Smooth muscle cell (in vitro differentiated cells): ENCODE measurements around the gene MERTK. TPM values are rescaled to one million over a fixed set of nuclear protein-coding genes. Genes with fewer than 3 reads are reported as not detected.

Experiments used
- DNase-seq: peaks from one replicate; lab custom pipeline; 2025; ENCODE audit not compliant: unreplicated experiment; lab: John Stamatoyannopoulos, UW
- H2AFZ ChIP-seq: fragments of 200-600 bp; sonication (generic); 2 replicates; pipeline ENCODE4 v1.6.0; 2016; ENCODE audit warnings: antibody characterized with exemption, low read depth, mild to moderate bottlenecking
- H3F3A ChIP-seq: fragments of 200-600 bp; sonication (generic); 2 replicates; pipeline ENCODE4 v1.6.0; 2017; ENCODE audit warnings: antibody characterized with exemption, low read depth
- H3K27ac ChIP-seq: fragments of 200-600 bp; sonication (generic); 2 replicates; pipeline ENCODE4 v1.5.1; 2016; ENCODE audit warnings: low read depth, mild to moderate bottlenecking
- H3K27me3 ChIP-seq: fragments of 200-600 bp; sonication (generic); 2 replicates; pipeline ENCODE4 v1.6.1; 2016; ENCODE audit warnings: low read depth, mild to moderate bottlenecking
- H3K36me3 ChIP-seq: fragments of 200-600 bp; sonication (generic); 2 replicates; pipeline ENCODE4 v1.5.1; 2016; ENCODE audit warnings: low read depth
- H3K4me1 ChIP-seq: fragments of 200-600 bp; sonication (generic); 2 replicates; pipeline ENCODE4 v1.5.1; 2016; ENCODE audit warnings: low read depth
- H3K4me2 ChIP-seq: fragments of 200-600 bp; sonication (generic); 2 replicates; pipeline ENCODE4 v1.6.0; 2016; ENCODE audit warnings: mild to moderate bottlenecking
- H3K4me3 ChIP-seq: fragments of 200-600 bp; sonication (generic); 2 replicates; pipeline ENCODE4 v1.5.1; 2016; ENCODE audit warnings: mild to moderate bottlenecking
- H3K79me2 ChIP-seq: fragments of 200-600 bp; sonication (generic); 2 replicates; pipeline ENCODE4 v1.6.0; 2016; ENCODE audit warnings: low read depth, mild to moderate bottlenecking
- H3K9ac ChIP-seq: fragments of 200-600 bp; sonication (generic); 2 replicates; pipeline ENCODE4 v1.6.0; 2016; ENCODE audit warnings: low read depth
- H3K9me3 ChIP-seq: fragments of 200-600 bp; sonication (generic); replicated peaks from 2 replicates; pipeline ENCODE4 v1.5.1; 2016; ENCODE audit warnings: low read depth
- H4K20me1 ChIP-seq: fragments of 200-600 bp; sonication (generic); 2 replicates; pipeline ENCODE4 v1.6.0; 2016; ENCODE audit warnings: low read depth
- CTCF ChIP-seq: fragments of 200-600 bp; sonication (generic); IDR thresholded peaks from 2 replicates; pipeline ENCODE4 v1.5.1; 2017; ENCODE audit warnings: borderline replicate concordance, mild to moderate bottlenecking, antibody characterized with exemption; ENCODE audit not compliant: insufficient read depth, poor library complexity, severe bottlenecking
- WGBS: methylation state at CpG from one replicate; pipeline ENCODE4 v1.1.7; 2016; ENCODE audit warnings: low lambda C conversion rate; 5-methylcytosine and 5-hydroxymethylcytosine counted together
- polyA plus RNA-seq: library from polyadenylated mRNA; unstranded; fragments of >200 nt; fragmentation: Nextera tagmentation; extraction: Ambion mirVana; gene quantifications from 2 replicates; pipeline ENCODE4 v1.2.1, GENCODE V29; 2016
- total RNA-seq: library from RNA; depleted of rRNA; stranded (reverse); fragments of >200 nt; gene quantifications from 2 replicates; pipeline ENCODE4 v1.2.3, GENCODE V29; 2014

MERTK gene
- total and polyA plus RNA-seq, 2 experiments from 2014 or later: 5.1 to 9.4 TPM

GRCh38 chr2:112010751-112011150 lies 112.3 kb downstream of the MERTK start:
- no peak for DNase-seq
- Histone ChIP-seq H3K4me1 (no peaks in the 10 kb centered on the region), H3K36me3 (no peaks in the 10 kb centered on the region), H4K20me1 (no peaks in the 10 kb centered on the region), H3K9me3 (no peaks in the 10 kb centered on the region), H3K9ac (no peak overlapping the region), H3K27ac (no peak overlapping the region), H3K4me3 (no peak overlapping the region), H3K27me3 (no peaks in the 10 kb centered on the region), H3F3A (no peaks in the 10 kb centered on the region), H3K4me2 (no peak overlapping the region), H2AFZ (no peak overlapping the region), H3K79me2 (no peaks in the 10 kb centered on the region)
- 90% methylated on average over 10 of the region's 10 CpGs for WGBS
- no peak for TF ChIP-seq CTCF

GRCh38 chr2:112012556-112012955 lies 114.1 kb downstream of the MERTK start:
- no peaks in the 10 kb centered on the region for H3K36me3 ChIP-seq
- H3K4me3 ChIP-seq: no peak overlapping the region
- DNase-seq: no peak
- H3K4me1 ChIP-seq: no peaks in the 10 kb centered on the region
- no peak overlapping the region for H2AFZ ChIP-seq
- no peak overlapping the region for H3K4me2 ChIP-seq
- no peaks in the 10 kb centered on the region for H3K9me3 ChIP-seq
- no peaks in the 10 kb centered on the region for H3F3A ChIP-seq
- no peaks in the 10 kb centered on the region for H3K27me3 ChIP-seq
- H4K20me1 ChIP-seq: no peaks in the 10 kb centered on the region
- WGBS: 89% methylated on average over 5 of the region's 5 CpGs
- no peak for TF ChIP-seq CTCF
- no peak overlapping the region for H3K9ac ChIP-seq
- H3K79me2 ChIP-seq: no peaks in the 10 kb centered on the region
- no peak overlapping the region for H3K27ac ChIP-seq

- H3K79me2 ChIP-seq: no peaks in the 10 kb centered on the region
- H3K9ac ChIP-seq: no peak overlapping the region
- no peak for DNase-seq
- no peak for TF ChIP-seq CTCF
- no peaks in the 10 kb centered on the region for H3K36me3 ChIP-seq
- H3K27ac ChIP-seq: no peak overlapping the region
- no peaks in the 10 kb centered on the region for H3K4me1 ChIP-seq
- WGBS: 93% methylated on average over 8 of the region's 8 CpGs
- H3K9me3 ChIP-seq: no peaks in the 10 kb centered on the region
- no peaks in the 10 kb centered on the region for H3F3A ChIP-seq
- no peak overlapping the region for H2AFZ ChIP-seq
- H3K4me3 ChIP-seq: no peak overlapping the region
- no peak overlapping the region for H3K4me2 ChIP-seq
- no peaks in the 10 kb centered on the region for H4K20me1 ChIP-seq
- no peaks in the 10 kb centered on the region for H3K27me3 ChIP-seq
Observed at GRCh38 chr2:112018846-112019245, 120.4 kb downstream of the MERTK start.

GRCh38 chr2:112019569-112019982 lies 121.2 kb downstream of the MERTK start:
- Histone ChIP-seq H3K4me2 (no peak overlapping the region), H2AFZ (no peak overlapping the region), H3F3A (no peaks in the 10 kb centered on the region), H3K27me3 (no peaks in the 10 kb centered on the region), H3K9ac (no peak overlapping the region), H3K36me3 (no peaks in the 10 kb centered on the region), H3K79me2 (no peaks in the 10 kb centered on the region), H3K9me3 (no peaks in the 10 kb centered on the region), H3K4me1 (no peaks in the 10 kb centered on the region), H3K27ac (no peak overlapping the region), H3K4me3 (no peak overlapping the region), H4K20me1 (no peaks in the 10 kb centered on the region)
- WGBS: 66% methylated on average over 4 of the region's 4 CpGs
- no peak for DNase-seq
- no peak for TF ChIP-seq CTCF
